GM21515 (cell line): ENCODE measurements around the gene STIM1.
"Not testable (repeated sequence)": the region's sequence is repeated elsewhere in the genome, so short reads cannot be mapped to it uniquely, and the experiment has no call there.

Source experiments
- ATAC-seq: cut with Tn5 transposase; IDR thresholded peaks from one replicate; pipeline ENCODE4 v1.9.1; 2021; ENCODE audit not compliant: unreplicated experiment

STIM1 gene

DNA sequence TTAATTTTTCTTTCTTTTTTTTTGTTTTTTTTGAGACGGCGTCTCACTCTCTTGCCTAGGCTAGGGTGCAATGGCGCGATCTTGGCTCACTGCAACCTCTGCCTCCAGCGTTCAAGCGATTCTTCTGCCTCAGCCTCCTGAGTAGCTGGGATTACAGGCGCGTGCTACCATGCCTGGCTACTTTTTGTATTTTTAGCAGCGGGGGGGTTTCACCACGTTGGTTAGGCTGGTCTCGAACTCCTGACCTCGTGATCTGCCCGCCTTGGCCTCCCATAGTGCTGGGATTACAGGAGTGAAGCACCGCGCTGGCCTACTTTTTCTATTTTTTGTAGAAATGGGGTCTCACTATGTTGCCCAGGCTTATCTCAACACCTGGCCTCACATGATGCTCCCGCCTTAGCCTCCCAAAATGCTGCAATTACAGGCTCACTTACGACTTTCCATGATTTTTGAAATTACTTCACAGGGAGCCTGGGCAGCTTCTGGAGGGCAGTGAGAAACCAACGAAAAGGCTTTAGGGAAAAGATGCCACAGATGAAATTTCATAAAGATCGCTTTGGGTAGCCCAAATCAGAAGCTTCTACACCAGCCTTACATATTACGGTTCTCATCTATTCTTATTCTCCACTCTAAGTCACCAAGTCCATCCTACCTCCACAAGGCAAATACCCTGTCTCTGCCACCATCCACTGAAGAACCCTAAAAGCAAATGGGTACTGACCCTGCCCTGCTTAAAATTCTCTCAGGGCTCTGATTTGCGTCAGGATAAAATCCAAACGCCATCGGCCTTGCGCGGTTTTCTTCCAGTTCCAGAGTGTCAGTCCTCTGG, 238.3 kb downstream of the STIM1 start:
- peak; percentile 2 for ATAC-seq

GRCh38 chr11:4094348-4095291, 239.2 kb downstream of the STIM1 start, which contains the start of gene RRM1:
Gene RRM1 (plus strand): TSS chr11:4094799. CDS start chr11:4095013, 214 bp downstream.
- peak; percentile 93 for ATAC-seq

GRCh38 chr11:4095509-4096230, 240.2 kb downstream of the STIM1 start:
- ATAC-seq, result no peak

- ATAC-seq, result no peak
Measured at GRCh38 chr11:4098026-4098621, 242.7 kb downstream of the STIM1 start.

DNA sequence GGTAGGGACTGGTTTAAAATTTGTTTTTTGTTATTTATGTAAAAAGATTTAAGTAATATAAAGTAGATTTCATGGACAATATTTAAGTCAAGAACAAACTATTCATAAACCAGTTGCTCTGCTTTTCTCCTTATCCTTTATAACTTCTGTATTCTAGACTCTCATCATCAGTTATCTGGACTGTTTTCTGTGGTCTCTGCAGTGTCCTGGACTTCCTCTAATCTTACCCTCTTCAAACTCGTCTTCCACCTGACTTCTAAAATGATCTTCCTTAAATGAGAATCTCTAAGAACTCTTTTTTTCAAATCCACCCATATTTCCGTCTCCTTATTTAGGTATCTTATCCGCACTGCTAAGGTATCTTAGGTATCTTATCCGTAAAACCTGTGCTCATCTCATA, 247.2 kb downstream of the STIM1 start:
- no peak for ATAC-seq

GRCh38 chr11:4103269-4103668, 247.8 kb downstream of the STIM1 start:
- ATAC-seq, result no peak

- no peak for ATAC-seq
Measured at GRCh38 chr11:4105916-4106315, 250.5 kb downstream of the STIM1 start.

- no peak for ATAC-seq
Measured at GRCh38 chr11:4111834-4112233, 256.4 kb downstream of the STIM1 start.

- ATAC-seq, result no peak
Measured at GRCh38 chr11:4115128-4115527, 259.7 kb downstream of the STIM1 start.

DNA sequence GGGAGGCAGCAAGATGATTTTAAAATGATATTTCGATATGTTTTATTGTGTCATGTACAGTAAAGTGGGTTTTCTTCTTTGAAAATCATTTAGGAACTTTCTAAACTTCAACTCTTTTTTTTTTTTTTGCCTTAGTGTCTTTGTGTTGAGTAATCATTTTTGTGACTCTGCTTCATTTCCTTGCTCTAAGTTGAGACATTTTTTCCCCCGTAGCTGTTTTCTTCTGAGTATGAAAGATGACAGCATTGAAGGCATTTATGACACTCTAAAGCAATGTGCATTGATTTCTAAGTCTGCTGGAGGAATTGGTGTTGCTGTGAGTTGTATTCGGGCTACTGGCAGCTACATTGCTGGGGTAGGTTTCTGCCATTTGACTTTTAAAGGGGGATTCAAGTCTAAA, 262.6 kb downstream of the STIM1 start:
- ATAC-seq, result no peak

- ATAC-seq, result no peak
Measured at GRCh38 chr11:4123218-4123617, 267.8 kb downstream of the STIM1 start.

GRCh38 chr11:4125141-4125540, 269.7 kb downstream of the STIM1 start:
- ATAC-seq, result no peak

DNA sequence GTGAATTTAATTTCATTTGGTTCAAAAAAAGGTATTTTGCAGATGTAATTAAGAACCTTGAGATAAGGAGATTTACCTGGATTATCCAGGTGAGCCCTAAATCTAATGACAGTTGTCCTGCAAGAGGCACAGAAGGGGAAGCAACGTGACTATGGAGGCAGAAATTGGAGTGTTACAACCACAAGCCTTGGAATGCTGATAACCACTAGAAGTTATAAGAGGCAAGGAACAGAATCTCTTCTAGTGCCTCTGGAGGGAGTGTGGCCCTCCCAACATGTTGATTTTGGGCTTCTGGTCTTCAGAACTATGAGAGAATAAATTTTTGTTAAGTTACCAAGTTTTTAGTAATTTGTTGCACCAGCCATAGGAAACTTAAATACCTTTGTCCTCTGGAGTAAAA, 271.9 kb downstream of the STIM1 start:
- ATAC-seq, result no peak

DNA sequence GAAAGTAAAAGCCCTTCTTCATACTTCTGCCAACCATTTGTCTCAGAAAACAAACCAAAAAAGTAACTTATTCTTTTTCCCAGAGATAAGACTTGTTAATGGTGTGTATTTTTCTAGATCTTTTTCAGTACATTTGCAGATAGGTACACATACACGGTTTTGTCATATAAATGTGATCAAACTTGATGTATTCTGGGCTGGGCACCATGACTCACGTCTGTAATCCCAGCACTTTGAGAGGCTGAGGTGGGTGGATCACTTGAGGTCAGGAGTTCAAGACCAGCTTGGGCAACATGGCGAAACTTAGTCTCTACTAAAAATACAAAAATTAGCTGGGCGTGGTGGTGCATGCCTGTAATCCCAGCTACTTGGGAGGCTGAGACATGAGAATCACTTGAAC, 274.8 kb downstream of the STIM1 start:
- not testable (repeated sequence) for ATAC-seq

GRCh38 chr11:4134806-4135205, 279.3 kb downstream of the STIM1 start:
- ATAC-seq, result no peak

DNA sequence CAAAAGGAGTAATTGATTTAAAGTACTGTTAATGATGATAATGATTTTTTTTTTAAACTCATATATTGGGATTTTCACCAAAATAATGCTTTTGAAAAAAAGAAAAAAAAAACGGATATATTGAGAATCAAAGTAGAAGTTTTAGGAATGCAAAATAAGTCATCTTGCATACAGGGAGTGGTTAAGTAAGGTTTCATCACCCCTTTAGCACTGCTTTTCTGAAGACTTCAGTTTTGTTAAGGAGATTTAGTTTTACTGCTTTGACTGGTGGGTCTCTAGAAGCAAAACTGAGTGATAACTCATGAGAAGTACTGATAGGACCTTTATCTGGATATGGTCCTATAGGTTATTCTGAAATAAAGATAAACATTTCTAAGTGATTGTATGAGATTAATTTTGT, 283.0 kb downstream of the STIM1 start:
- no peak for ATAC-seq

DNA sequence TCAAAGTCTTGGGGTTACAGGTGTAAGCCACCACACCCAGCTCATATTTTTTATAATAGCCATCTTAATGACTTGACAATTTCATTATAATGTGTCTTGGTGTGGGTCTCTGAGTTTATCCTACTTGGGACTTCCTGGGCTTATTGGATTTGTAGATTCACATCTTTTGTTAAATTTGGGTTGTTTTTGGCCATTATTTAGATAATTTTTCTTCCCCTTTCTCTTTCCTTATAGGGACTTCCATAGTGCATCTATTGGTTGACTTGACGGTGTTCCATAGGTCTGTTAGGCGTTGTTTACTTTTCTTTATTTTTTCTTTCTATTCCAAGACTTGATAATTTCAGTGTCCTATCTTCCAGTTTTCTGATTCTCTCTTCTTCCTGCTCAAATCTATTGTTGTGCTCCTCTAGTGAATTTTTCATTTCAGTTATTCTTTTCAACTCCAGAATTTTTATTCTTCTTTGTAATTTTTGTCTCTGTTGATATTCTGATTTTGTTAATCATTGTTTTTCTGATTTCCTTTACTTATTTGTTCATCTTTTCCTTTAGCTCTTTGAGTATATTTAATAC, 284.7 kb downstream of the STIM1 start:
- ATAC-seq, result no peak
